HepG2 (cell line): ENCODE data around the gene MXD1. TPM values are rescaled to one million over a fixed set of nuclear protein-coding genes. Genes with fewer than 3 reads are reported as not detected.
"Not testable (repeated sequence)": the region's sequence is repeated elsewhere in the genome, so short reads cannot be mapped to it uniquely, and the experiment has no call there.

Source experiments
- ATAC-seq: fragments of 200-7000 bp; cut with Tn5 transposase; 3 replicates; pipeline ENCODE4 v1.9.1; 2020; ENCODE audit warnings: mild to moderate bottlenecking, moderate library complexity
- BruUV-seq: library from RNA; stranded (reverse); fragments of 400-500 nt; replicated peaks from 2 replicates; lab custom pipeline; 2021; lab: Mats Ljungman, UMichigan
- CTCF ChIA-PET: fragments of 300-600 bp; formaldehyde crosslinking; extraction: SDS; loops from one replicate; lab custom pipeline; 2021; ENCODE audit warnings: low total read pairs, inconsistent platforms, low intra/inter-chr PET ratio; lab: Yijun Ruan, JAX
- POLR2A ChIA-PET: fragments of 350-600 bp; sonication (Branson Sonifier 250); formaldehyde crosslinking; loops from one replicate; lab custom pipeline; 2020; ENCODE audit warnings: antibody characterized with exemption, inconsistent platforms; lab: Yijun Ruan, JAX
- DNase-seq: peaks from one replicate; pipeline ENCODE4 v3.0.0-alpha.2; 2015; ENCODE audit warnings: low spot score
- FAIRE-seq: peaks from 3 replicates; lab custom pipeline; 2011; peaks lifted over from hg19 to GRCh38; lab: Jason Lieb, UNC
- H2AFZ ChIP-seq: one replicate; pipeline ENCODE4 v1.6.1; 2011; ENCODE audit warnings: low read length, inconsistent platforms
- H3K27ac ChIP-seq: fragments of 300-600 bp; 3 replicates; pipeline ENCODE4 v1.8.0; 2011; ENCODE audit warnings: mixed run types, mild to moderate bottlenecking, mixed read lengths, low read length, inconsistent platforms; ENCODE audit not compliant: insufficient read depth; ENCODE audit errors: extremely low read length
- H3K27me3 ChIP-seq, 2 experiments: fragments of 200-600 bp in 1 of 2; 2 replicates in 1 of 2; 3 replicates in 1 of 2; pipeline versions ENCODE4 v1.6.0 to v1.8.0; 2011; ENCODE audit warnings: low read length in 2 of 2, mild to moderate bottlenecking in 2 of 2, moderate library complexity in 2 of 2, inconsistent platforms in 1 of 2; ENCODE audit not compliant: insufficient read depth in 2 of 2, control insufficient read depth in 1 of 2
- H3K36me3 ChIP-seq, 2 experiments: fragments of 200-600 bp in 1 of 2; replicated peaks in 1 of 2; 2 replicates in 1 of 2; 3 replicates in 1 of 2; pipeline versions ENCODE4 v1.5.1 to v1.8.0; 2011; ENCODE audit warnings: low read length in 2 of 2, inconsistent platforms in 1 of 2; ENCODE audit not compliant: insufficient read depth in 2 of 2, control insufficient read depth in 1 of 2
- H3K4me1 ChIP-seq: 2 replicates; pipeline ENCODE4 v1.5.1; 2012; ENCODE audit warnings: low read length, inconsistent platforms; ENCODE audit not compliant: insufficient read depth
- H3K4me2 ChIP-seq: 2 replicates; pipeline ENCODE4 v1.6.0; 2011; ENCODE audit warnings: low read depth, low read length, inconsistent platforms
- H3K4me3 ChIP-seq, 3 experiments: fragments of 200-600 bp in 1 of 3; sonication (generic), shearing (Covaris generic) in 1 of 3; replicated peaks in 1 of 3; 2 replicates each; pipeline ENCODE4 v1.5.1; 2011 to 2016; ENCODE audit warnings: low read length in 3 of 3, inconsistent platforms in 2 of 3, low read depth in 2 of 3, mild to moderate bottlenecking in 2 of 3, control low read depth in 1 of 3, mixed read lengths in 1 of 3; ENCODE audit not compliant: insufficient read depth in 1 of 3
- H3K79me2 ChIP-seq: one replicate; pipeline ENCODE4 v1.6.1; 2011; ENCODE audit warnings: low read length, inconsistent platforms; ENCODE audit not compliant: insufficient read depth
- H3K9ac ChIP-seq: 2 replicates; pipeline ENCODE4 v1.6.0; 2011; ENCODE audit warnings: mild to moderate bottlenecking, low read depth, low read length, inconsistent platforms; ENCODE audit not compliant: insufficient read depth
- H3K9me3 ChIP-seq: 2 replicates; pipeline ENCODE4 v1.5.1; 2012; ENCODE audit warnings: mild to moderate bottlenecking, low read length
- H4K20me1 ChIP-seq: 2 replicates; pipeline ENCODE4 v1.6.0; 2011; ENCODE audit warnings: inconsistent platforms, mild to moderate bottlenecking, low read length, moderate library complexity; ENCODE audit not compliant: insufficient read depth
- FOXC1 ChIP-seq: sonication (generic); formaldehyde crosslinking; IDR thresholded peaks from 2 replicates; pipeline ENCODE4 v1.8.0; 2022; ENCODE audit warnings: mild to moderate bottlenecking, missing genetic modification reagents, borderline replicate concordance
- SYNCRIP ChIP-seq: fragments of 200-400 bp; formaldehyde crosslinking; IDR thresholded peaks from 2 replicates; pipeline ENCODE4 v1.6.1; 2018; ENCODE audit warnings: mild to moderate bottlenecking, low read depth, low read length; ENCODE audit not compliant: insufficient read depth
- WGBS: methylation state at CpG from one replicate; pipeline ENCODE4 v1.1.6; 2017; ENCODE audit warnings: low lambda C conversion rate; 5-methylcytosine and 5-hydroxymethylcytosine counted together
- in situ Hi-C: cut with HindIII; loops from 2 replicates; pipeline ENCODE4 v1.10.0; 2017; ENCODE audit warnings: low pct_unique_long_range_greater_than_20kb; ENCODE audit not compliant: extremely low pct_ligation_motif_present
- intact Hi-C: fragments of 100-400 bp; cut with micrococcal nuclease; formaldehyde crosslinking; loops from one replicate; pipeline ENCODE4 v1.10.0; 2022; ENCODE audit not compliant: unreplicated experiment
- polyA plus RNA-seq, 8 experiments: library from polyadenylated mRNA; depleted of rRNA in 3 of 8; stranded (reverse) in 7 of 8; unstranded in 1 of 8; fragments of >200 nt; fragmentation: Illumina TruSeq in 4 of 8; extraction: Trizol in 4 of 8; gene quantifications; 2 replicates each; pipeline versions ENCODE4 v1.2.1 to v1.2.3, GENCODE V29; 2011 to 2016; ENCODE audit warnings: low read depth in 4 of 8, missing spikeins in 1 of 8, mixed read lengths in 1 of 8; ENCODE audit not compliant: insufficient read depth in 1 of 8
- total RNA-seq, 5 experiments: library from RNA; depleted of rRNA; stranded (reverse); fragments of >200 nt; fragmentation: Illumina TruSeq; extraction: Trizol; gene quantifications; 2 replicates each; pipeline ENCODE4 v1.2.3, GENCODE V29; 2016; ENCODE audit warnings: low read depth in 1 of 5
- TF ChIP-seq, protein P1 (sequence below): sonication (generic); formaldehyde crosslinking; IDR thresholded peaks from 2 replicates; pipeline ENCODE4 v1.8.0; 2022; ENCODE audit warnings: missing genetic modification reagents, mild to moderate bottlenecking, inconsistent platforms, borderline replicate concordance

MXD1 gene
- total and polyA plus RNA-seq, 2 of the 13 experiments (the other 11 are each of a cell fraction or from before 2014, with no cell fraction given), result 6.4 to 14.9 TPM

DNA sequence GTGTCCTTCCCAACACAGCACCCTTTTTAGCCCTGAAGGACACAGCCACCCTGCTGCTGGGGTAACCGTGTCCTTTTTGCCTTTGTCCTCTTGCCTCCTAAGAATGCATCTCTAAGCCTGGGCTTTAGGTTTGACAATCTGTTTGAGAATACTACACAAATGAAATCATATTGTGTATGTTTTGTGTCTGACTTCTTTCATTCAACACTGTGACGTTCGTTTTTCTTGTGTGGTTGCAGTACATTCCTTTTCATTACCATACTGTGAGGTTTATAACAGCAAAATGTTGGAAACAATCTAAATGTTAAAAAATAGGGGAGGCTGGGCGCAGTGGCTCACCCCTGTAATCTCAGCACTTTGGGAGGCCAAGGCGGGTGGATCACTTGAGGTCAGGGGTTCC is 35.3 kb downstream of the MXD1 start:
- H4K20me1 ChIP-seq, result no peaks in the 10 kb centered on the region
- intact Hi-C loops (no loop called here), in situ Hi-C loops (no loop called here)
- no peak overlapping the region for H3K4me2 ChIP-seq
- TF ChIP-seq, protein P1, sequence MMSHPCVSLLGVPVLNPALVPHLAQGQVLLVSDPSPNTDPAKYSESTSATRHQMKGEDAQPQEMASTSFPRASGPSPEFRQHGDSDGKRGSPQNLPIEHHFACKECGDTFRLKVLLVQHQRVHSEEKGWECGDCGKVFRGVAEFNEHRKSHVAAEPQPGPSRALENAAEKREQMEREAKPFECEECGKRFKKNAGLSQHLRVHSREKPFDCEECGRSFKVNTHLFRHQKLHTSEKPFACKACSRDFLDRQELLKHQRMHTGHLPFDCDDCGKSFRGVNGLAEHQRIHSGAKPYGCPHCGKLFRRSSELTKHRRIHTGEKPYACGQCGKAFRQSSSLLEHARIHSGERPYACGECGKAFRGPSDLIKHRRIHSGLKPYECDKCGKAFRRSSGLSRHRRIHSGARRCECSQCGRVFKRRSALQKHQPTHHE, result no peak
- TF ChIP-seq SYNCRIP, result no peak
- no peak for TF ChIP-seq FOXC1 (CRISPR knock-in tag)
- H3K27ac ChIP-seq, result no peak overlapping the region
- no TSS peak for BruUV-seq
- ATAC-seq (no peak), DNase-seq (no peak), FAIRE-seq (no peak)
- POLR2A ChIA-PET, result no interaction called here
- H3K9me3 ChIP-seq, result no peaks in the 10 kb centered on the region
- H3K27me3 ChIP-seq, result no peaks in the 10 kb centered on the region; a peak in 1 of 5 replicates
- peaks cover 67% of the 10 kb centered on the region for H3K4me1 ChIP-seq
- H3K9ac ChIP-seq, result no peak overlapping the region
- 59% methylated on average over 5 of the region's 5 CpGs for WGBS
- CTCF ChIA-PET, result no interaction called here
- no peaks in the 10 kb centered on the region for H3K36me3 ChIP-seq
- H3K4me3 ChIP-seq, result no peak overlapping the region
- no peaks in the 10 kb centered on the region for H3K79me2 ChIP-seq
- H2AFZ ChIP-seq, result no peak overlapping the region

DNA sequence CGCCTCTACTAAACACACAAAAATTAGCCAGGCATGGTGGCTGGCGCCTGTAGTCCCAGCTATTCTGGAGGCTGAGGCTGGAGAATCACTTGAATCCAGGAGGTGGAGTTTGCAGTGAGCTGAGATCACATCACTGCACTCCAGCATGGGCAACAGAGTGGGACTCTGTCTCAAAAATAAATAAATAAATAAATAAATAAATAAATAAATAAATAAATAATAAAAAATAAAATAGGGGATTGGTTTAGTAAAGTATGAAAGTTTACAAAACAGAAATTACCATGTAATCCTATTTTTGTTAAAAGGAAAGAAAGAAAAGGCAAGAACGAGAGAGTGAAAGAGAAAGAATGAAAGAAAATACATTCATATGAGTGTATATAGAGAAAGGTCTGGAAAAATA is 35.8 kb downstream of the MXD1 start:
- POLR2A ChIA-PET, BruUV-seq, H3K4me2 ChIP-seq, DNase-seq, ATAC-seq, H3K27me3 ChIP-seq, H3K79me2 ChIP-seq, CTCF ChIA-PET, H3K27ac ChIP-seq, H3K36me3 ChIP-seq, H4K20me1 ChIP-seq, H3K4me3 ChIP-seq, FAIRE-seq, H3K9me3 ChIP-seq, intact Hi-C loops, in situ Hi-C loops, H3K9ac ChIP-seq, H2AFZ ChIP-seq: not testable (repeated sequence)
- H3K4me1 ChIP-seq, result peaks cover 63% of the 10 kb centered on the region
- WGBS, result 88% methylated on average over 3 of the region's 3 CpGs
